ENCODE measurements around the gene DHDH. TPM values are rescaled to one million over a fixed set of nuclear protein-coding genes. Genes with fewer than 3 reads are reported as not detected.
"Not testable (repeated sequence)": the region's sequence is repeated elsewhere in the genome, so short reads cannot be mapped to it uniquely, and the experiment has no call there.

The DHDH gene
- polyA plus RNA-seq (2012; ENCODE audit: insufficient read depth, insufficient read length): 8.0 TPM

DNA sequence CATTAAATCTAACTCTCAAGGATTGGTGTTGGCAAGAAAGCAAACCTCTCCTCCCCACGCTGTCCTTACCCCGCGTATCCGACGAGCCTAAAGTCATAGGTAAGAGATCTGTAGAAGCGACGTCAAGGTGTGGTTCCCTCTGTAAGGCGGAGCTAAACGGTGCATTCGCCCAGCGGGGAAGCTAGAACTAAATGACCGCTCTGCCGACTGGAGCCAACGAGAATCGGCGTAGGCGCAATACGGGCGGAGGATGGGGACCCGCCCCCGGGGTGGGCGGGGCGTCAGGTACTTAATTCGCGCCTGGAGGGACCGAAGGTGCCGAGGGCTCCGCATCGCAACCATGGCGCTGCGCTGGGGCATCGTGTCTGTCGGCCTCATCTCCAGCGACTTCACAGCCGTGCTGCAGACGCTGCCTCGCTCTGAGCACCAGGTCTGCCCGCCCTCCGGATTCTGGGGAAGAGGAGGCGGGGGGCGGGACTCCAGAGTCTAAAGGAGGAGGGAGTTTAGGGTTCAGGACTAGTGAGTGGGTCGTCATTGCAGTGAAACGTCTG, at the start of gene DHDH:
TSS of gene DHDH (plus strand) at position 318 of the 551 bp plus-strand sequence. CDS start at position 341, 23 bp downstream.
- DNase-seq (ENCODE audit: low read depth, low spot score): peak; percentile 75
- peak within 1 kb of the TSS; percentile 56 for H3K4me3 ChIP-seq (ENCODE audit: low read length)

DNA sequence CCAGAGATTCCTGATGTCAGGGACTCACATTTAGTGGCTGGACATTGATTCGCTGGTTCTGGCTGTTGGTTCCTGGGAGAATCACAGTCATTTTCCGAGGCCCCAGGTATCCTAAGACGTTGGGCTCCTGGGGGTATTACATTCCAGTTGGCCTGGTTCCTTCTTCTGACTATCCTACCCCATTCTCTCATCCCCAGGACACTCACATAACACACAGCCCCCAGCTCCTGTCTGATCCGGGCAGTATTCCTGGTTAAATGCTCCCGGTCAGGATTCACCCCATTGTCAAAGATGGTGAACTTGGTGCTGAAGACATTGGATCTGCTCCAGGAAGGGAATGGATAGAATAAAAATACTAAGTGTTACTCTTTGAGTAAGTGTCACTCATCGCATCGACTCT, 49.8 kb upstream of the DHDH start:
- DNase-seq (ENCODE audit: low read depth, low spot score): no peak
- no peak overlapping the region for H3K4me3 ChIP-seq (ENCODE audit: low read length)

DNA sequence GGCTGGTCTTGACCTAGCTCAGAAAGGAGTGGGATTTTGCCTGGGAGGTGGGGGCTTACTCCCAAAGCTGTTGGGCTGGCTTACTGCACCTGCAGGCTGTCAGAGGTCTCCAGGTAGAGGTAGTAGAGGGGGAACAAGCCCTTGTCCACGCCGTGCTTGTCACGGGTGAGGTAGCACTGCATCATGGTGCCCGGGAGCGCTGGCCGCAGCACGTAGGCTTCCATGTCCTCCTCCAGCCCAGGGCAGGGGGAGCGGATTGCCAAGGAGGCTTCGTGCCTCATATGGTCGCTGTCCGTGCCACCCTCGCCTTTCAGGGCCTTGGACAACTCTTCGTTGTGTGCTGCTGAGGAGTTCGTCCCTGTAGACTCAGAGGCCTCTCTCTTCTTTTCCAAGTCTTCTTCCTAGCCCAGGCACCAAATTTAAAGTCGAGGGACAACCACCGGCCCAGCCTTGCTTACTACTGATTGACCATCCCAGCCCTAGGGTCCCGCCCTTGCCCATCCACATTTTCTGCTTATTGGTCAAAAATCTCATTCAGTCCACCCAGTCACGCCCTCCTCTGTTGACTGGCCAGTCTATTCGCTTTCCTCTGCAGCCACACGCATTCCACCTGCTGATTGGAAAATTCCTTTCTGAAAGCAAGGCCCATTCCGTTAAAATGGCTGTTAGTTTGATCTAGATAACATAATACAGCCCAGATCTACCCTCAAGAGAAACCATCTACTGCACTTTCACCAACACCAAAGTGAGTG, 45.5 kb upstream of the DHDH start:
- no peak overlapping the region for H3K4me3 ChIP-seq (ENCODE audit: low read length)

DNA sequence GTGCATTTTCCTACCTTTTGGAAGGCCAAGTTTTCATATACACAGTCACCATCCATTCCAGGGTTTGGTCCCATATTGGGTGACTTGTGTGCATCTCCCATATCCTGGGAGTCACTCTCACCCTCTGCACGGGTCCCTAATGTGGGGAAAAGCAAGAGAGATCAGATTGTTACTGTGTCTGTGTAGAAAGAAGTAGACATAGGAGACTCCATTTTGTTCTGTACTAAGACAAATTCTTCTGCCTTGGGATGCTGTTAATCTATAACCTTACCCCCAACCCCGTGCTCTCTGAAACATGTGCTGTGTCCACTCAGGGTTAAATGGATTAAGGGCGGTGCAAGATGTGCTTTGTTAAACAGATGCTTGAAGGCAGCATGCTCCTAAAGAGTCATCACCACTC, 44.0 kb upstream of the DHDH start:
- DNase-seq (ENCODE audit: low read depth, low spot score); H3K4me3 ChIP-seq (ENCODE audit: low read length): not testable (repeated sequence)

More for the DNA sequence above, 45.5 kb upstream of the DHDH start:
- DNase-seq (ENCODE audit: low read depth, low spot score): no peak

DNA sequence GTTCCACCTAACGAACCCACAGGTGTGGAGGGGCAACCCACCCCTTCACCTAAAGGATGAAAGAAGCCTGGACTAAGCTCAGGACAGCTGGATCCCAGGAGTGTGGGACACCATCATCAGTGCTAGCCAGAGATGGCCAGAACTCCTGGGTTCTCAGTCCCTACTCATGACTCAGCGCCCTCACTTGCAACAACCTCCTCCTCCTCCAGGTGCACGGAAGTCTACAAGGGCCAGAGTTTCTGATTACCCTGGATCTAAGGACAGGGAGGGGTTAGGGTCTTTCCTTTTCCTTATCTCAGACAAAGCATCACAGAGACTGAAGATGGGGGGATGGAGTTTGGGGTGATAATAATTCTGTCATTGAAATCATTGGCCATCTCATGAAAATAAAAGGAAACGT, 42.9 kb upstream of the DHDH start:
- no peak for DNase-seq (ENCODE audit: low read depth, low spot score)
- no peak overlapping the region for H3K4me3 ChIP-seq (ENCODE audit: low read length)

DNA sequence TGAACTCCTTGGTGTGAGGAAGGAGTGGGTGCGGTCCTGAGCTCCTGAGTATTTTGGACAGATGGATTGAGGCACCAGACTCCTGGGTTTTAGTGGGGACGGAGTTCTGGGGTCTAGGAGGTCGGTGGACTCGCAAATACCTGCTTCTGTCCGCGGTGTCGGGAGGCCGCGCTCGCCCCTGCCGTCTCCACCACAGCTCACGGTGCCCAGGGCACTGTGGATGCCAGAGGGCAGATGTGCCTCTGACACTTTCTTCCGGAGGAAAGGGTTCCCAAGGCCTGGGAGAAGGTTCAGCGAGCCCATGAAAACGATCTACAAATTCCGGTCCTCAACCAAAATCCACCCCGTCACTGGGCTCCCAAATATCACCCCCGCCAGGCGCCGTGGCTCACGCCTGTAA, 38.3 kb upstream of the DHDH start:
- DNase-seq (ENCODE audit: low read depth, low spot score): no peak
- no peak overlapping the region for H3K4me3 ChIP-seq (ENCODE audit: low read length)

DNA sequence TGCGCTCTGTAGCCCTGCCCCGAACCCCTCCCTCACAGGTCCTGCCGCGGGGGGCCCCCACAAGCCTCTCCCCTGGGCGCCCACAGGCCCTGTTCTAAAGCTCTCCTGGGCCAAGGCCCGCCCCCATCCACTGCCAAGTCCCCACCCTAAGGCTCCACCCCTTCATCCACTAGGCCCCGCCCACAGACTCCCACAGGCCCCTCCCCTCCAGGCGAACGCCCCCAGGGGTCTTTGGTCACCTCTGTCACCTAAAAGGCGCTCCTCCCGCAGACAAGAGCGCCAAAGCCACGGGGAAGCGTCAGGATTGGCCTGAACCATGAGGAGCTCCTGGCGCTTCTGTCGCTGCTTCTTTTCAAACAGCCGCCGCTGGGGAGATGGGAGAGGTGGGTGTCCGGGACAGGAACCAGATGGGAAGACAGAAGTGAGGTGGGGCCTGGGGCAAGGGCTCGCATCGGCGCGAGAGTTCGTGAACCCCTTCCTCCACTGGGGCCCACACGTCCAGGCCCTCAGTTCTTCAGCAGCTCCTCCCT, 37.2 kb upstream of the DHDH start:
- no peak for DNase-seq (ENCODE audit: low read depth, low spot score)
- no peak overlapping the region for H3K4me3 ChIP-seq (ENCODE audit: low read length)

DNA sequence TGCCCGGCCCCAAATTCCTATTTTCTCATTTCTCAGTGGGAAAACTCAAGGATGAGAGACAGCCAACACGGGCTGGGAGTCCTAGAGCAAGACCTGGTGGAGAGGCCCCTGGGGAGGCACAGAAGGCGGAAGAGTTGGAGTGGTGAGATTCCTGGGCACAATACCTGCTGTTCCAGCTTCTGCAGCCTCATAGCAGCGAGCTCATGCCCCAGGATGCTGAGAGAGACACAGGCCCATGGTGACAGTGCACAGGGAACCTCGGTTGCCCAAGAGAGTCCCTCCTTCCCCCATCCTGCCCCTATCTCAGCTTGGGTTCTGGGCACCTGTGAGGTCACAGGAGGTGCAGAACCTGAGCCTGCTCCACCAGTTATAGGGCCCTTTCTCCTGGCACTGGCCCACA, 36.3 kb upstream of the DHDH start:
- no peak overlapping the region for H3K4me3 ChIP-seq (ENCODE audit: low read length)
- no peak for DNase-seq (ENCODE audit: low read depth, low spot score)

DNA sequence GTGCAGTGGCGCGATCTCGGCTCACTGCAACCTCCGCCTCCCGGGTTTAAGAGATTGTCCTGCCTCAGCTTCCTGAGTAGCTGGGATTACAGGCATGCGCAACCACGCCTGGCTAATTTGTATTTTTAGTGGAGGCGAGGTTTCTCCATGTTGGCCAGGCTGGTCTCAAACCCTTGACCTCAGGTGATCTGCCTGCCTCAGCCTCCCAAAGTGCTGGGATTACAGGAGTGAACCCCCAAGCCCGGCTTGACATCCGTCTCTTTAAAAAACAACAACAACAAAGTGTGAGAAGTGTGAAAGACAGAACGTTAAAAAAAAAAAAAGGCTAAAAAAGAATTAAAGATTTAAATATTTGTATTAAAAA, 34.1 kb upstream of the DHDH start:
- not testable (repeated sequence) for DNase-seq (ENCODE audit: low read depth, low spot score)
- peak overlapping the region; percentile 69 for H3K4me3 ChIP-seq (ENCODE audit: low read length)

DNA sequence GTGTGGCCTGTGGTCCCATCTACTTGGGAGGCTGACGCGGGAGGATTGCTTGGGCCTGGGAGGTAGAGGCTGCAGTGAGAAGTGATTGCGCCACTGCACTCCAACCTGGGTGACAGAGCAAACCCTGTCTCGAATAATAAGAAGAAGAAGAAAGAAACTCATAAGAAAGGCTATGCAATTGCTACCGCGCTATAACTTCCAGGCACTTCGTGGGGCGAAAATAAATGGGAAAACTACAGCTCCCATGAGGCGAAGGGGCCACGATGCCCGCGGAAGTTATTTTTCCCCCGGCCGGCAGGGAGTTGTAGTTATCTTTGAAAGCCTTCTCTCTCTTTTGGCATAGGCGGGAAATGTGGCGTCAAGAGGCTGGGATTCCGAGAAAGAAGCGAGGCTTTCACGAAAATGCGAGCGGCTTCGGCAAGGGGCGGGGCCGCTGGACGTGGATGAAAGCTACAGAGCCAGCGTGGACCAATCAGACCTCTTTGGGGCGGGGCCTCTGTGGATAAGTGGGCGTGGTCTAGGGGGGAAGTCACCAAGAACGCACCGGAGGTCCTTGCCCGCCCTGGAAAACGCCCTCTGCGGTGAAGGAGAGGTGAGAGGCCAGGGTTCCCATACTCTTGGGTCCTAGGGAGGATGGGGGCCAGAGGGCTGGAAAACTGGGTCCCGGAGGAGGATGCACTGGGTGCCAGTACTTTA, 33.6 kb upstream of the DHDH start, which contains the start of gene NUCB1:
TSS of gene NUCB1 (plus strand) at position 532 of the 696 bp plus-strand sequence. CDS start 485 bp downstream, outside the sequence.
- peak; percentile 96 for DNase-seq (ENCODE audit: low read depth, low spot score)
- H3K4me3 ChIP-seq (ENCODE audit: low read length): peak within 1 kb of the TSS; percentile 69

DNA sequence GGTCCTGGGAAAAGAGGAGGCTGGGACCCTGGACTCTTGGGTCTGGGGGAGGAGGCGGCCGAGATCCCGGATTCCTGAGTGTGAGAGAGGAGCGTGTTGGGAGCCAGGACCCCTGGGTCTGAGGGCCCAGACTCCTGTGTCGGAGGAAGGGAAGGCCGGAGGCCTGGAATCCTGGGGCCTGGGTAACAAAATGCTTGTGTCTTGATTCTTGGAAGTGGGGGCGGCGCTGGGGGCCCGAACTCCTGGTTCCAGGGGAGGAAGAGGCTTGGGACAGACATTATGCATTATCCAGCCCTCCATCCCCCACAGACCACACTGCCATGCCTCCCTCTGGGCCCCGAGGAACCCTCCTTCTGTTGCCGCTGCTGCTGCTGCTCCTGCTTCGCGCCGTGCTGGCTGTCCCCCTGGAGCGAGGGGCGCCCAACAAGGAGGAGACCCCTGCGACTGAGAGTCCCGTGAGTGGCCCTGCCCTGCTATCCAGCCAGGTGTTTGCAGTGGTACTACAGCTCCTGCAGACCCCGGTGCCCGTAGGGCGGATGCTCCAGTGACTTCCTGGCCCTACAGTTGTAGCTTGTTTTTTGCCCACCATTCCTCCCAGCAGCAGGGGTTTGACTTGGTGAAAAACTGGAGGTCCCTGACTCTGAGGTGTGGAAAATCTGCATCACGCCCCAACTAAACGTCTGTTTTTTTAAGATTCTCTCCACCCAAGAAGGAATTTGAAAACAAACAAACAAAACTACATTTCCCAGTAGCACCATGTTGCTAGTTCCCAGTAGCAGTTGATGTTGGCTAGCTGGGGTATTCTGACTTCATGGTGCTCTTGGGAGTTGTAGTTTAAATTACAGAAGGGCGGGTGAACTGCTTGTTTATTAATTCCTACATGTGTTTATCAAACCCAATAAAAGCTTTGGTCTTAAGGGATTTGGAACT, 32.8 kb upstream of the DHDH start:
- DNase-seq (ENCODE audit: low read depth, low spot score): no peak
- H3K4me3 ChIP-seq (ENCODE audit: low read length): peak overlapping the region; percentile 69

DNA sequence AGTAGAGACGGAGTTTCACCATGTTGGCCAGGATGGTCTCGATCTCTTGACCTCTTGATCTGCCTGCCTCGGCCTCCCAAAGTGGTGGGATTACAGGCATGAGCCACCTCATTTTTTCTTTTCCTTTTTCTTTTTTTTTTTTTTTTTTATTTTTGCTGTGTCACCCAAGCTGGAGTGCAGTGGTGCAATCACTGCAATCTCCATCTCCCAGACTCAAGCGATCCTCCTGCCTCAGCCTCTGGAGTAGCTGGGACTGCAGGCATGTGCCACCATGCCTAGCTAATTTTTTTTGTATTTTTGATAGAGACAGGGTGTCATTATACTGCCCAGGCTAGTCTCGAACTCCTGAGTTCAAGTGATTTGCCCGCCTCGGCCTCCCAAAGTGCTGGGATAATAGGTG, 31.2 kb upstream of the DHDH start:
- not testable (repeated sequence) for DNase-seq (ENCODE audit: low read depth, low spot score); H3K4me3 ChIP-seq (ENCODE audit: low read length)

DNA sequence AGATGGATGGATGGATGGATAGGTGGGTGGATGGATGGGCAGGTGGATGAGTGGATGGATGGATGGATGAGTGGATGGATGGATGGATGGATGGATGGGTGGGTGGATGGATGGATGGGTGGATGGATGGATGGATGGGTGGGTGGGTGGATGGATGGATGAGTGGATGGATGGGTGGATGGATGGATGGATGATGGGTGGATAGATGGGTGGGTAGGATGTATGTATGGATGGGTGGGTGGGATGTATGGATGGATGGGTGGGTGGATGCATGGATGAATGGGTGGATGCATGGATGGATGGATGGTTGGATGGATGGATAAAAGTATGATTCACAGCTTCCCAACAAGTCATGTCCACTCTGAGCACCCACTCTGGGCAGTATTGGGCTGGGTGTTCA, 29.7 kb upstream of the DHDH start:
- DNase-seq (ENCODE audit: low read depth, low spot score); H3K4me3 ChIP-seq (ENCODE audit: low read length): not testable (repeated sequence)

DNA sequence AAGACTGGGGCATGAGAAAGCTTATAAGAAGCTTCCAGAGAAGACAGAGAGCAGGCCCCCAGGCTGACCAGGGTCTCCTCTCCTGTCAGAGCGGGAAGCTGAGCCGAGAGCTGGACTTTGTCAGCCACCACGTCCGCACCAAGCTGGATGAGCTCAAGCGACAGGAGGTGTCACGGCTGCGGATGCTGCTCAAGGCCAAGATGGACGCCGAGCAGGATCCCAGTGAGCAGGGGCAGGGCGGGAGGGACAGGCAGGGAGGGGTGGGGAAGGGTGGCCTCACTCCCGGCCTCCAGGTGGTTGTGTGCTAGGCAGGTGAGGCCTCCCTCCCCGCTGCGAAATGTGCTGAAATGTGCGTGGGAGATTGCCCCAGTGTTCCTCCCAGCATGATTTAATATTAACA, 27.8 kb upstream of the DHDH start:
- no peak for DNase-seq (ENCODE audit: low read depth, low spot score)
- no peak overlapping the region for H3K4me3 ChIP-seq (ENCODE audit: low read length)

DNA sequence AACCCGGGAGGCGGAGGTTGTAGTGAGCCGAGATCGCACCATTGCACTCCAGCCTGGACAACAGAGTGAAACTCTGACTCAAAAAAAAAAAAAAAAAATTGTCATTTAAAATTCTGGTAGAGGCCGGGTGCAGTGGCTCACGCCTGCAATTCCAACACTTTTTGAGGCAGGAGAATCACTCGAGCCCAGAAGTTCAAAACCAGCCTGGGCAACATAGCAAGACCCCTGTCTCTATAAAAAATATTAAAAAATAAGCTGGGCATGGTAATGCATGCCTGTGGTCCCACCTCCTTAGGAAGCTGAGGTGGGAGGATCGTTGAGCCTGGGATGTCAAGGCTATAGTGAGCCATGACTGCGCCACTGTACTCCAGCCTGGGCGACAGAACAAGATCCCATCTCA, 27.2 kb upstream of the DHDH start:
- DNase-seq (ENCODE audit: low read depth, low spot score): no peak
- no peak overlapping the region for H3K4me3 ChIP-seq (ENCODE audit: low read length)

DNA sequence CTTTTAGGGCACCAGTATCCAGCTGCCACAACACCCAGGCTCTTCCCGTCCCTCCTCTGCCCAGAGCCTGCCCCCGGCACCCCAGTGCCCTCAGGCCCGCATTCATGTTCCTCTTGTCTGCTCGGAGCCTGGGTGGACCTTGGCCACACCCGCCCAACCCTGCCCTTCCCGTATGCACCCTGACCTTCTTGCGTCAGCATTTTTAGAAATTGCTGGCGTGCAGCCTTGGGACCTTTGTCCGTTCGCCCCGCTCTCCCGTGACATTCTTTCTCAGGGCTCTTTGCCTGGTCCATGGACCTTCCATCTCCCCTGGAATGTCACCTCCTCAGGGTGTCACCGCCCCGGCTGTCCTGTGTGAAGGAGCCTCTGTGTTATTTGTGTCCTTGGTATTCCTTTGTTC, 25.8 kb upstream of the DHDH start:
- H3K4me3 ChIP-seq (ENCODE audit: low read length): no peak overlapping the region
- DNase-seq (ENCODE audit: low read depth, low spot score): no peak

DNA sequence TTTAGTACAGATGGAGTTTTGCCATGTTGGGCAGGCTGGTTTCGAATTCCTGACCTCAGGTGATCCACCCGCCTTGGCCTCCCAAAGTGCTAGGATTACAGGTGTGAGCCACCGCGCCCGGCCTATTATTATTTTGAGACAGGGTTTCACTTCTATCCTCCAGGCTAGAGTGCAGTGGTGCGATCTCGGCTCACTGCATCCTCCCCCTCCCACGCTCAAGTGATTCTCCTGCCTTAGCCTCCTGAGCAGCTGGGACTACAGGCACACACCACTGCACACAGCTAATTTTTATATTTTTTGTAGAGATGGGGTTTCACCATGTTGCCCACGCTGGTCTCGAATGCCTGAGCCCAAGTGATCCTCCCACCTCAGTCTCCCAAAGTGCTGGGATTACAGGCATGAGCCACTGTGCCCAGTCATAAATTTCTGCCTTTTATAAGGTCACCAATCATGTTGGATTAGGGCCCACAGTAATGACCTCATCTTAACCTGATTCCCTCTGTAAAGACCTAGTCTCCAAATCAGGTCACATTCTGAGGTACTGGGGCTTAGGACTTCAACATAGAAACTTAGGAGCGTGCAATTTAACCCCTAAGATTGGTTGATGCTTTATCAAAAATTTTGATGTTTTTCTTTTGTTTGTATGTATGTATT, 23.9 kb upstream of the DHDH start:
- not testable (repeated sequence) for DNase-seq (ENCODE audit: low read depth, low spot score); H3K4me3 ChIP-seq (ENCODE audit: low read length)

DNA sequence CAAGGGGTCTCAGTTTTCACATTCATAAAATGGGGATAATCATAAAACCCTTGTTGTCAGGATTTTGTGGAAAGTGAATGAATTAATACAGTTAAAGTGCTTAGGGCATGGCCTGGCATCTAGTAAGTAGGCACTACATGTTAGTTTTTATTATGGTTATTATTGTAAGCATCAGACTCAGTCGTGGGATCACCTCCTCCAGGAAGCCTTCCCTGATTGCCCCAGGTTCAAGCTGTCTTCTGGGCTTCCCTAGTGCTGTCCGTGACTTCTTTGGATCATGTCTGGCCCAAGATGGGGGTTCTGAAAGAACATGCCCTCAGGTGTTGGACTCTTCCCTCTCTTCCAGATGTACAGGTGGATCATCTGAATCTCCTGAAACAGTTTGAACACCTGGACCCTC, 22.7 kb upstream of the DHDH start:
- no peak overlapping the region for H3K4me3 ChIP-seq (ENCODE audit: low read length)
- DNase-seq (ENCODE audit: low read depth, low spot score): no peak

Measured in Jurkat, Clone E6-1 (cell line).